CD14-positive monocyte (primary cell): ENCODE results near the gene BRIP1. TPM values are rescaled to one million over a fixed set of nuclear protein-coding genes. Genes with fewer than 3 reads are reported as not detected.

Experiments used
- DNase-seq, 3 donors: peaks; one replicate each; pipeline ENCODE4 v3.0.0-alpha.2; 2011 to 2022
- H2AFZ ChIP-seq: 2 replicates; pipeline ENCODE4 v1.6.0; 2012; ENCODE audit warnings: mild to moderate bottlenecking, low read depth, low read length, inconsistent platforms; ENCODE audit not compliant: insufficient read depth, poor library complexity, severe bottlenecking
- H3K27ac ChIP-seq, 2 donors: 1 replicate in 1 of 2; 2 replicates in 1 of 2; pipeline ENCODE4 v1.5.1; 2012 to 2013; ENCODE audit warnings: low read length in 2 of 2, control low read depth in 1 of 2, inconsistent platforms in 1 of 2, low read depth in 1 of 2, mild to moderate bottlenecking in 1 of 2
- H3K27me3 ChIP-seq, 2 donors: one replicate each; pipeline versions ENCODE4 v1.6.0 to v1.6.1; 2011 to 2013; ENCODE audit warnings: low read length in 2 of 2; ENCODE audit not compliant: control insufficient read depth in 2 of 2, insufficient read depth in 2 of 2
- H3K36me3 ChIP-seq, 2 donors: replicated peaks in 1 of 2; 1 replicate in 1 of 2; 2 replicates in 1 of 2; pipeline versions ENCODE4 v1.5.1 to v1.6.1; 2012 to 2013; ENCODE audit warnings: low read length in 2 of 2, control low read depth in 1 of 2, inconsistent platforms in 1 of 2, mild to moderate bottlenecking in 1 of 2; ENCODE audit not compliant: insufficient read depth in 2 of 2, control insufficient read depth in 1 of 2
- H3K4me1 ChIP-seq, 2 donors: 1 replicate in 1 of 2; 2 replicates in 1 of 2; pipeline versions ENCODE4 v1.5.1 to v1.6.1; 2012 to 2013; ENCODE audit warnings: low read length in 2 of 2, control low read depth in 1 of 2, inconsistent platforms in 1 of 2, mild to moderate bottlenecking in 1 of 2, moderate library complexity in 1 of 2; ENCODE audit not compliant: insufficient read depth in 2 of 2, control insufficient read depth in 1 of 2
- H3K4me2 ChIP-seq: replicated peaks from 2 replicates; pipeline ENCODE3; 2012; ENCODE audit warnings: low read length, moderate library complexity, mild to moderate bottlenecking; ENCODE audit not compliant: poor library complexity, severe bottlenecking; ENCODE audit errors: extremely low read depth
- H3K4me3 ChIP-seq, 3 experiments: fragments of 200-600 bp in 1 of 3; sonication (generic) in 1 of 3; replicated peaks in 1 of 3; 1 replicate in 2 of 3; 2 replicates in 1 of 3; pipeline ENCODE4 v1.5.1; 2011 to 2013; ENCODE audit warnings: low read length in 3 of 3, mild to moderate bottlenecking in 3 of 3, control low read depth in 2 of 3, low read depth in 2 of 3, inconsistent platforms in 1 of 3, moderate library complexity in 1 of 3
- H3K79me2 ChIP-seq: 2 replicates; pipeline ENCODE4 v1.6.0; 2012; ENCODE audit warnings: mild to moderate bottlenecking, control low read depth, inconsistent platforms, low read length, moderate library complexity; ENCODE audit not compliant: insufficient read depth
- H3K9ac ChIP-seq: 2 replicates; pipeline ENCODE4 v1.6.0; 2017; ENCODE audit warnings: low read length, mild to moderate bottlenecking; ENCODE audit not compliant: insufficient read depth, poor library complexity, severe bottlenecking
- H3K9me3 ChIP-seq, 2 donors: replicated peaks in 1 of 2; 1 replicate in 1 of 2; 2 replicates in 1 of 2; pipeline versions ENCODE4 v1.5.1 to v1.6.1; 2012 to 2013; ENCODE audit warnings: low read length in 2 of 2, control low read depth in 1 of 2; ENCODE audit not compliant: control insufficient read depth in 1 of 2, insufficient read depth in 1 of 2
- H4K20me1 ChIP-seq: 2 replicates; pipeline ENCODE4 v1.6.0; 2012; ENCODE audit warnings: mild to moderate bottlenecking, low read length, control low read depth, moderate library complexity; ENCODE audit not compliant: insufficient read depth
- H3K27ac Mint-ChIP-seq, 7 donors: one replicate each; pipeline ENCODE4 v1.8.0; 2020; ENCODE audit warnings: mild to moderate bottlenecking in 7 of 7, mixed read lengths in 7 of 7, moderate library complexity in 6 of 7, inconsistent platforms in 2 of 7
- H3K27me3 Mint-ChIP-seq, 3 donors: one replicate each; pipeline ENCODE4 v1.8.0; 2021 to 2022; ENCODE audit warnings: low read depth in 3 of 3, mild to moderate bottlenecking in 3 of 3, mixed read lengths in 3 of 3, moderate library complexity in 3 of 3, inconsistent platforms in 1 of 3
- H3K36me3 Mint-ChIP-seq, 2 donors: one replicate each; pipeline ENCODE4 v1.8.0; 2020; ENCODE audit warnings: mixed read lengths in 2 of 2, inconsistent platforms in 1 of 2, mild to moderate bottlenecking in 1 of 2
- H3K4me1 Mint-ChIP-seq: one replicate; pipeline ENCODE4 v1.8.0; 2020; ENCODE audit warnings: mild to moderate bottlenecking, mixed read lengths
- H3K4me3 Mint-ChIP-seq, 2 donors: one replicate each; pipeline ENCODE4 v1.8.0; 2020; ENCODE audit warnings: mild to moderate bottlenecking in 2 of 2, mixed read lengths in 2 of 2, moderate library complexity in 1 of 2
- H3K9me3 Mint-ChIP-seq, 7 donors: one replicate each; pipeline ENCODE4 v1.8.0; 2020 to 2022; ENCODE audit warnings: mixed read lengths in 7 of 7, mild to moderate bottlenecking in 6 of 7, moderate library complexity in 6 of 7, inconsistent platforms in 2 of 7
- CTCF ChIP-seq: fragments of 200-600 bp; IDR thresholded peaks from one replicate; pipeline ENCODE4 v1.8.0; 2022; ENCODE audit warnings: antibody characterized with exemption, mild to moderate bottlenecking
- WGBS: methylation state at CpG from one replicate; pipeline ENCODE4 v1.1.5; 2013; ENCODE audit warnings: missing lambda C conversion rate; ENCODE audit not compliant: insufficient coverage; 5-methylcytosine and 5-hydroxymethylcytosine counted together
- intact Hi-C, 2 donors: fragments of 100-400 bp; cut with micrococcal nuclease; formaldehyde crosslinking; loops; one replicate each; pipeline versions ENCODE4 v1.15.0 to v1.15.1; 2023
- polyA plus RNA-seq, 3 donors: library from polyadenylated mRNA; depleted of rRNA in 1 of 3; unstranded in 2 of 3; stranded (reverse) in 1 of 3; fragments of 300-500 nt in 2 of 3; fragments of >200 nt in 1 of 3; fragmentation: Illumina TruSeq in 2 of 3; gene quantifications; 1 replicate in 2 of 3; 2 replicates in 1 of 3; pipeline ENCODE4 v1.2.3, GENCODE V29; 2012 to 2021

The BRIP1 gene
- polyA plus RNA-seq, 3 donors, result 0.11 to 0.12 TPM; not detected in 1

GRCh38 chr17:61699032-61699431 is 164.3 kb downstream of the BRIP1 start:
- Histone ChIP-seq H3K4me3 (no peak overlapping the region), H3K79me2 (no peaks in the 10 kb centered on the region), H3K27ac (no peak overlapping the region), H4K20me1 (no peaks in the 10 kb centered on the region), H3K9ac (no peak overlapping the region), H3K4me1 (no peaks in the 10 kb centered on the region), H2AFZ (no peak overlapping the region), H3K27me3 (no peaks in the 10 kb centered on the region), H3K4me2 (no peak overlapping the region), H3K9me3 (peaks cover 18 to 34% of the 10 kb centered on the region in 2 donors), H3K36me3 (no peaks in the 10 kb centered on the region)
- Mint-ChIP-seq H3K36me3 (peaks cover 0 to 2% of the 10 kb centered on the region in 2 donors), H3K27me3 (no peaks in the 10 kb centered on the region), H3K4me1 (no peaks in the 10 kb centered on the region), H3K4me3 (no peak overlapping the region), H3K27ac (no peak overlapping the region), H3K9me3 (peaks cover 28 to 56% (median 45%) of the 10 kb centered on the region in 7 donors)
- intact Hi-C loops, result no loop called here
- TF ChIP-seq CTCF, result no peak
- WGBS, result no CpG with 5 or more reads among the region's 1 CpG
- no peak for DNase-seq

- no peak for TF ChIP-seq CTCF
- Mint-ChIP-seq H3K36me3 (peaks cover 0 to 3% of the 10 kb centered on the region in 2 donors), H3K27ac (no peak overlapping the region), H3K9me3 (peaks cover 28 to 52% (median 38%) of the 10 kb centered on the region in 7 donors), H3K4me3 (no peak overlapping the region), H3K27me3 (no peaks in the 10 kb centered on the region), H3K4me1 (no peaks in the 10 kb centered on the region)
- H3K9ac ChIP-seq, result no peak overlapping the region
- H3K36me3 ChIP-seq, result no peaks in the 10 kb centered on the region
- no peaks in the 10 kb centered on the region for H3K27me3 ChIP-seq
- no peak overlapping the region for H3K4me3 ChIP-seq
- H3K27ac ChIP-seq, result no peak overlapping the region
- H3K79me2 ChIP-seq, result no peaks in the 10 kb centered on the region
- no peaks in the 10 kb centered on the region for H3K4me1 ChIP-seq
- H3K4me2 ChIP-seq, result no peak overlapping the region
- intact Hi-C loops, result no loop called here
- DNase-seq, result no peak
- no peak overlapping the region for H2AFZ ChIP-seq
- peaks cover 17 to 34% of the 10 kb centered on the region in 2 donors for H3K9me3 ChIP-seq
- WGBS, result no CpG with 5 or more reads among the region's 2 CpGs
- no peaks in the 10 kb centered on the region for H4K20me1 ChIP-seq
These were observed 165.1 kb downstream of the BRIP1 start for GRCh38 chr17:61698244-61698643.
